Keratinocyte (primary cell): ENCODE measurements around the gene TXLNG. TPM values are rescaled to one million over a fixed set of nuclear protein-coding genes. Genes with fewer than 3 reads are reported as not detected.
A peak's percentile ranks its signal among the peaks of the same experiment; 100 is the strongest.

Experiments
- DNase-seq: peaks from one replicate; pipeline ENCODE4 v3.0.0-alpha.2; 2011; ENCODE audit warnings: low read depth, missing footprints, low spot score
- FAIRE-seq: peaks from 2 replicates; lab custom pipeline; 2011; peaks lifted over from hg19 to GRCh38; lab: Jason Lieb, UNC
- H2AFZ ChIP-seq: 2 replicates; pipeline ENCODE4 v1.6.0; 2012; ENCODE audit warnings: low read length, control low read depth, inconsistent platforms; ENCODE audit not compliant: control insufficient read depth
- H3K27ac ChIP-seq: 2 replicates; pipeline ENCODE4 v1.5.1; 2011; ENCODE audit warnings: low read length; ENCODE audit not compliant: control insufficient read depth, insufficient read depth
- H3K27me3 ChIP-seq: 3 replicates; pipeline ENCODE4 v1.6.0; 2011; ENCODE audit warnings: low read length; ENCODE audit not compliant: control insufficient read depth, insufficient read depth; ENCODE audit errors: extremely low read depth
- H3K36me3 ChIP-seq, 2 experiments: 2 replicates in 1 of 2; 3 replicates in 1 of 2; pipeline ENCODE4 v1.5.1; 2011; ENCODE audit warnings: low read length in 2 of 2, mild to moderate bottlenecking in 1 of 2; ENCODE audit not compliant: control insufficient read depth in 2 of 2, insufficient read depth in 2 of 2; ENCODE audit errors: extremely low read depth in 1 of 2
- H3K4me1 ChIP-seq: 3 replicates; pipeline ENCODE4 v1.5.1; 2011; ENCODE audit warnings: low read length; ENCODE audit not compliant: control insufficient read depth, insufficient read depth; ENCODE audit errors: extremely low read depth
- H3K4me2 ChIP-seq: 3 replicates; pipeline ENCODE4 v1.6.0; 2011; ENCODE audit warnings: low read depth, low read length; ENCODE audit not compliant: control insufficient read depth, insufficient read depth; ENCODE audit errors: extremely low read depth
- H3K4me3 ChIP-seq, 3 experiments: fragments of 200-600 bp in 1 of 3; sonication (generic) in 1 of 3; 2 replicates in 2 of 3; 3 replicates in 1 of 3; pipeline ENCODE4 v1.5.1; 2011 to 2016; ENCODE audit warnings: low read length in 3 of 3, mild to moderate bottlenecking in 3 of 3, control low read depth in 2 of 3, inconsistent platforms in 1 of 3, low read depth in 1 of 3, mixed read lengths in 1 of 3, mixed run types in 1 of 3, moderate library complexity in 1 of 3; ENCODE audit not compliant: control insufficient read depth in 2 of 3, insufficient read depth in 2 of 3; ENCODE audit errors: extremely low read depth in 1 of 3
- H3K79me2 ChIP-seq: 2 replicates; pipeline ENCODE4 v1.6.0; 2012; ENCODE audit warnings: low read length; ENCODE audit not compliant: control insufficient read depth, insufficient read depth
- H3K9ac ChIP-seq: 3 replicates; pipeline ENCODE4 v1.6.0; 2011; ENCODE audit warnings: low read length; ENCODE audit not compliant: control insufficient read depth, insufficient read depth; ENCODE audit errors: extremely low read depth
- H3K9me1 ChIP-seq: 3 replicates; pipeline ENCODE4 v1.6.0; 2011; ENCODE audit warnings: low read length; ENCODE audit not compliant: control insufficient read depth, insufficient read depth; ENCODE audit errors: extremely low read depth
- H3K9me3 ChIP-seq: 2 replicates; pipeline ENCODE4 v1.5.1; 2012; ENCODE audit warnings: low read depth, low read length; ENCODE audit not compliant: control insufficient read depth
- H4K20me1 ChIP-seq: 3 replicates; pipeline ENCODE4 v1.6.0; 2011; ENCODE audit warnings: low read length; ENCODE audit not compliant: control insufficient read depth, insufficient read depth; ENCODE audit errors: extremely low read depth
- EZH2 ChIP-seq: IDR thresholded peaks from one replicate; pipeline ENCODE4 v1.6.1; 2012; ENCODE audit warnings: inconsistent platforms, mild to moderate bottlenecking, low read length, moderate library complexity
- dilution Hi-C: fragments of 300-500 bp; cut with MboI; formaldehyde crosslinking; loops from one replicate; pipeline ENCODE4 v1.7.0; 2020; ENCODE audit warnings: low sequenced_read_pairs; ENCODE audit not compliant: extremely low pct_ligation_motif_present
- polyA plus RNA-seq, 5 experiments: library from polyadenylated mRNA; depleted of rRNA in 3 of 5; stranded (reverse) in 3 of 5; stranded (forward) in 1 of 5; unstranded in 1 of 5; fragments of >200 nt; gene quantifications; 1 replicate in 1 of 5; 2 replicates in 3 of 5; 3 replicates in 1 of 5; pipeline versions ENCODE4 v1.2.1 to v1.2.3, GENCODE V29; 2011 to 2012; ENCODE audit warnings: missing spikeins in 2 of 5, low read depth in 1 of 5, low replicate concordance in 1 of 5
- TF ChIP-seq, protein P1 (sequence below), 3 experiments: IDR thresholded peaks in 1 of 3; conservative IDR thresholded peaks in 1 of 3; optimal IDR thresholded peaks in 1 of 3; 2 replicates in 2 of 3; 3 replicates in 1 of 3; pipeline versions ENCODE3 to v1.5.1; 2011; ENCODE audit warnings: low read length in 3 of 3, mild to moderate bottlenecking in 3 of 3, moderate library complexity in 2 of 3, control low read depth in 1 of 3, inconsistent platforms in 1 of 3; ENCODE audit not compliant: insufficient read depth in 2 of 3; ENCODE audit errors: extremely low read depth in 1 of 3

TXLNG gene
- polyA plus RNA-seq, 1 donor (not counting 4 experiments of a cell fraction or from before 2014, with no cell fraction given): 38.5 TPM

DNA sequence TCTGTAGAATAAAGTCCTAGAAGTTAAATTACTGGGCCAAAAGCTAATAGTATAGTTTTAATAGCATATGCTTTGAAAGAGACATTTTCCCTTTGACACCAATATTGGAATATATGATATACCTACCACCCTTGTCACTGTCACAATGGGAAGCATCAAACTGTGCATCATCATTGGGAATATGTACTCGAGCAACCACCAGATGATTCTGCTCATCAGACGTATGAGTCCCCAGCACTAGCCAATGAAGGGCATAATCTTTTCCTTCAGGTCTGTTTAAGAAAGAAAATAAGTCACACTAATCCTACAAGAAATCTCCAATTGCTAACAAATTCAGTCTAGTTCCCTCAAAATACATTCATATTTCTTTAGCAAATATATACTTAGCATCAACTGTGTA is 76.6 kb downstream of the TXLNG start:
- Histone ChIP-seq H3K9me1 (no peaks in the 10 kb centered on the region), H3K27ac (no peak overlapping the region), H3K4me3 (no peak overlapping the region), H3K9ac (no peak overlapping the region), H3K36me3 (peaks cover 6 to 27% of the 10 kb centered on the region in 2 experiments), H3K4me1 (no peaks in the 10 kb centered on the region), H4K20me1 (no peaks in the 10 kb centered on the region), H3K27me3 (no peaks in the 10 kb centered on the region), H3K4me2 (no peak overlapping the region), H3K79me2 (peaks cover 64% of the 10 kb centered on the region), H3K9me3 (no peaks in the 10 kb centered on the region), H2AFZ (no peak overlapping the region)
- no peak for FAIRE-seq
- dilution Hi-C loops: no loop called here
- DNase-seq: no peak
- no peak for TF ChIP-seq EZH2
- TF ChIP-seq, protein P1, sequence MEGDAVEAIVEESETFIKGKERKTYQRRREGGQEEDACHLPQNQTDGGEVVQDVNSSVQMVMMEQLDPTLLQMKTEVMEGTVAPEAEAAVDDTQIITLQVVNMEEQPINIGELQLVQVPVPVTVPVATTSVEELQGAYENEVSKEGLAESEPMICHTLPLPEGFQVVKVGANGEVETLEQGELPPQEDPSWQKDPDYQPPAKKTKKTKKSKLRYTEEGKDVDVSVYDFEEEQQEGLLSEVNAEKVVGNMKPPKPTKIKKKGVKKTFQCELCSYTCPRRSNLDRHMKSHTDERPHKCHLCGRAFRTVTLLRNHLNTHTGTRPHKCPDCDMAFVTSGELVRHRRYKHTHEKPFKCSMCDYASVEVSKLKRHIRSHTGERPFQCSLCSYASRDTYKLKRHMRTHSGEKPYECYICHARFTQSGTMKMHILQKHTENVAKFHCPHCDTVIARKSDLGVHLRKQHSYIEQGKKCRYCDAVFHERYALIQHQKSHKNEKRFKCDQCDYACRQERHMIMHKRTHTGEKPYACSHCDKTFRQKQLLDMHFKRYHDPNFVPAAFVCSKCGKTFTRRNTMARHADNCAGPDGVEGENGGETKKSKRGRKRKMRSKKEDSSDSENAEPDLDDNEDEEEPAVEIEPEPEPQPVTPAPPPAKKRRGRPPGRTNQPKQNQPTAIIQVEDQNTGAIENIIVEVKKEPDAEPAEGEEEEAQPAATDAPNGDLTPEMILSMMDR (optimal IDR thresholded peaks at IDR 0.05 in 1 of 3, IDR thresholded peaks at IDR 0.05 in 1 of 3, conservative IDR thresholded peaks at IDR 0.05 in 1 of 3; ENCODE audit: extremely low read depth in 1 of 3, insufficient read depth in 2 of 3, low read length in 3 of 3): no peak

DNA sequence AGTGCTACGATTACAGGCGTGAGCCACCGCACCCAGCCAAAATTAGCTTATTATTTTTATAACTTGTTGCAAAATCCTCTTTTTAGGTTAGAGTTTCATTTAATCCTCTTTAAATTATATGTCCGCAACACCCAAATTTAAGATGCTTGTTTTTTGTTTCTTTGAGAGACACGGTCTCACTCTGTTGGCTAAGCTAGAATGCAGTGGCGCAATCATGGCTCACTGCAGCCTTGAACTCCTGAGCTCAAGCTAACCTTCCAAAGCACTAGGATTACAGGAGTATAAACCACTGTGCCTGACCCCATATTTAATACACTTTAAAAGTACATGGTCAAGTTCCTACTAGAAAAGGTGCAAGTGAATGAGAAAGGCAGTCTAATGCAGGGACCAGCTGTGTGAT is 81.7 kb downstream of the TXLNG start:
- H4K20me1 ChIP-seq: no peaks in the 10 kb centered on the region
- DNase-seq: no peak
- dilution Hi-C loops: no loop called here
- peaks cover 7% of the 10 kb centered on the region for H3K27me3 ChIP-seq
- H3K27ac ChIP-seq: no peak overlapping the region
- H3K9ac ChIP-seq: no peak overlapping the region
- peaks cover 8% of the 10 kb centered on the region for H3K4me1 ChIP-seq
- TF ChIP-seq, protein P1 (optimal IDR thresholded peaks at IDR 0.05 in 1 of 3, IDR thresholded peaks at IDR 0.05 in 1 of 3, conservative IDR thresholded peaks at IDR 0.05 in 1 of 3; ENCODE audit: extremely low read depth in 1 of 3, insufficient read depth in 2 of 3, low read length in 3 of 3): no peak
- no peak for TF ChIP-seq EZH2
- peak overlapping the region in 1 of 3 experiments; percentile 15 for H3K4me3 ChIP-seq
- peaks cover 0 to 14% of the 10 kb centered on the region in 2 experiments for H3K36me3 ChIP-seq
- no peaks in the 10 kb centered on the region for H3K9me1 ChIP-seq
- H2AFZ ChIP-seq: no peak overlapping the region
- H3K79me2 ChIP-seq: peaks cover 60% of the 10 kb centered on the region
- no peaks in the 10 kb centered on the region for H3K9me3 ChIP-seq
- no peak overlapping the region for H3K4me2 ChIP-seq
- no peak for FAIRE-seq
